Neural crest cell (in vitro differentiated cells): ENCODE measurements around the gene BTBD7. TPM values are rescaled to one million over a fixed set of nuclear protein-coding genes. Genes with fewer than 3 reads are reported as not detected.
"Not testable (repeated sequence)": the region's sequence is repeated elsewhere in the genome, so short reads cannot be mapped to it uniquely, and the experiment has no call there.

Experiments
- DNase-seq: peaks from one replicate; pipeline ENCODE4 v3.0.0; 2021; ENCODE audit warnings: low read depth, mixed read lengths, low spot score
- H3K27ac Mint-ChIP-seq: one replicate; pipeline ENCODE4 v1.8.0; 2021; ENCODE audit warnings: mild to moderate bottlenecking, mixed read lengths; ENCODE audit not compliant: unreplicated experiment
- H3K27me3 Mint-ChIP-seq: 2 replicates; pipeline ENCODE4 v1.8.0; 2021; ENCODE audit warnings: low read depth, mild to moderate bottlenecking, mixed read lengths
- H3K36me3 Mint-ChIP-seq: 2 replicates; pipeline ENCODE4 v1.8.0; 2021; ENCODE audit warnings: low read depth, mild to moderate bottlenecking, mixed read lengths
- H3K4me1 Mint-ChIP-seq: 2 replicates; pipeline ENCODE4 v1.8.0; 2021; ENCODE audit warnings: mixed read lengths
- H3K4me3 Mint-ChIP-seq: one replicate; pipeline ENCODE4 v1.8.0; 2021; ENCODE audit warnings: mild to moderate bottlenecking, mixed read lengths
- H3K9me3 Mint-ChIP-seq: 2 replicates; pipeline ENCODE4 v1.8.0; 2021; ENCODE audit warnings: mixed read lengths
- total RNA-seq: library from RNA; stranded (reverse); gene quantifications from 2 replicates; pipeline ENCODE4 v1.2.1, GENCODE V29; 2021
- TF ChIP-seq, protein P1 (sequence below): fragments of 200-600 bp; sonication (generic); conservative IDR thresholded peaks from 2 replicates; pipeline ENCODE4 v1.5.0; 2021; ENCODE audit warnings: antibody characterized with exemption, mild to moderate bottlenecking

The BTBD7 gene
- total RNA-seq, 1 donor from 2014 or later: 38.0 TPM

DNA sequence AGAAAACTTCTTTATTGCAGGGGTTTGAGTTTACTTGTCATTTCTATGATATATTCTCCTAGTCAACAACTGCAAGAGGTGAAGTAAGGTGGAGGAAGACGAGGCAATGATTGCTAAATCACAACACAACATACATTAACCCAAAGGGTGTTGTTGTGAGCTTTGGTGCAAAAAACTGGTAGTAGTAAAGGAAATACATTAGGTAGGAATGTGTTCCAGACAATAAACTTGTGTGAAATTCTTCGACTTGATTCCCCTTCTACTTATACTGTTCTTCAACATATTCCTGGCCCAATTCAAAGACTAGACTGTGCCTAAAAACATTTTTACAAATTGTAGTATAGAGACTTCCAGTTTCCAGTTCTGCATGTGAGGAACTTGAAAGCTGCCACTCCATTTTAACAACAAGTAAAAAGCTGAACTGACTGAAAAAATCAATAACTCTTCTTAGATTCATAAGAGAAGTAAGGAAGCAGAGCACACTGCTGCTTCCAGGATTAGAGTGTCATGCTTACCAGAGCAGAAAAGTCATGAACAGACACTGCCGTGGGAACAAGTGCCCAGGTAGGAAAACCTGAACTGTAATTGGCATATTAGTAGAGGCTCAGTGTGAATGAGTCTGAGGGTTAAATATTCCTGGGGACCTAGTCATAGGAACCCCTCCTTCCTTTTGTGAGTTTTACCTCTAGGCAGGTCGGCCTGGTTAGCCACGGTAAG lies 36.3 kb upstream of the BTBD7 start:
- Mint-ChIP-seq H3K4me1 (no peaks in the 10 kb centered on the region), H3K27ac (no peak overlapping the region), H3K27me3 (no peaks in the 10 kb centered on the region), H3K9me3 (peaks cover 8% of the 10 kb centered on the region), H3K36me3 (no peaks in the 10 kb centered on the region), H3K4me3 (no peak overlapping the region)
- TF ChIP-seq, protein P1, sequence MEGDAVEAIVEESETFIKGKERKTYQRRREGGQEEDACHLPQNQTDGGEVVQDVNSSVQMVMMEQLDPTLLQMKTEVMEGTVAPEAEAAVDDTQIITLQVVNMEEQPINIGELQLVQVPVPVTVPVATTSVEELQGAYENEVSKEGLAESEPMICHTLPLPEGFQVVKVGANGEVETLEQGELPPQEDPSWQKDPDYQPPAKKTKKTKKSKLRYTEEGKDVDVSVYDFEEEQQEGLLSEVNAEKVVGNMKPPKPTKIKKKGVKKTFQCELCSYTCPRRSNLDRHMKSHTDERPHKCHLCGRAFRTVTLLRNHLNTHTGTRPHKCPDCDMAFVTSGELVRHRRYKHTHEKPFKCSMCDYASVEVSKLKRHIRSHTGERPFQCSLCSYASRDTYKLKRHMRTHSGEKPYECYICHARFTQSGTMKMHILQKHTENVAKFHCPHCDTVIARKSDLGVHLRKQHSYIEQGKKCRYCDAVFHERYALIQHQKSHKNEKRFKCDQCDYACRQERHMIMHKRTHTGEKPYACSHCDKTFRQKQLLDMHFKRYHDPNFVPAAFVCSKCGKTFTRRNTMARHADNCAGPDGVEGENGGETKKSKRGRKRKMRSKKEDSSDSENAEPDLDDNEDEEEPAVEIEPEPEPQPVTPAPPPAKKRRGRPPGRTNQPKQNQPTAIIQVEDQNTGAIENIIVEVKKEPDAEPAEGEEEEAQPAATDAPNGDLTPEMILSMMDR: no peak
- DNase-seq: no peak

DNA sequence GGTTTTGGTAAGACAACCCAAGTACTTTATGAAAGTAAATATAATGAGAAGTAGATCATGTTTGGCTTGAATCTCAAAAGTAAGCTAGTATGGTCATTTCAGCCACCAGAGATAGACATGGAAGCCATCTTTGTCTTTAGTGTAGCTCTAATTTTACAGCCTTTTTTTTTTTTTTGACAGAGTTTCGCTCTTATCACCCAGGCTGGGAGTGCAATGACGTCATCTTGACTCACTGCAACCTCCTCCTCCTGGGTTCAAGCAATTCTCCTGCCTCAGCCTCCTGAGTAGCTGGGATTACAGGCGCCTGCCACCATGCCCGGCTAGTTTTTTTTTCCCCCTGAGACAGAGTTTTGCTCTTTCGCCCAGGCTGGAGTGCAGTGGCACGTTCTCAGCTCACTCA lies 22.0 kb upstream of the BTBD7 start:
- not testable (repeated sequence) for H3K27me3 Mint-ChIP-seq, DNase-seq, H3K36me3 Mint-ChIP-seq, H3K4me1 Mint-ChIP-seq, H3K27ac Mint-ChIP-seq, H3K4me3 Mint-ChIP-seq
- H3K9me3 Mint-ChIP-seq: peaks cover 12% of the 10 kb centered on the region

DNA sequence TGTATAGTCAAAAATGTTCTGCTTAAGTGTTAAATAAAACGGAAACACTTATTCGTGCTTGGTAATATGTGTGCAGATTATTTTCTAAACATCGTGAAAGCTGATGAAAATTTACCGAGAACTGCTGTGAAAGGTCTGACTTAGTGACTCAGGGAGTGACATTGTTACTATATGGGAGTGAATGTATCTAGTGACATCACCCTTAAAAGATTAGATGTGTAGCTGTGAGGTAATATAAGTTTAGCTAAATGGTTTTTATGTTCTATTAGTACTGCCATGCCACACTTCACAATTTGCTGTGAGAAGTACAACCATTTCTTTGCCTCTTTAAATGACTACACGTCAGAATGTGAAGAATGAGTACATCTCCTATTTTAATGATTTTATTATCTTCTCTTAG lies 15.5 kb upstream of the BTBD7 start:
- Mint-ChIP-seq H3K27ac (no peak overlapping the region), H3K4me3 (no peak overlapping the region), H3K9me3 (peaks cover 9% of the 10 kb centered on the region), H3K36me3 (peaks cover 3% of the 10 kb centered on the region), H3K4me1 (peaks cover 15% of the 10 kb centered on the region), H3K27me3 (no peaks in the 10 kb centered on the region)
- DNase-seq: no peak
- TF ChIP-seq, protein P1: no peak

DNA sequence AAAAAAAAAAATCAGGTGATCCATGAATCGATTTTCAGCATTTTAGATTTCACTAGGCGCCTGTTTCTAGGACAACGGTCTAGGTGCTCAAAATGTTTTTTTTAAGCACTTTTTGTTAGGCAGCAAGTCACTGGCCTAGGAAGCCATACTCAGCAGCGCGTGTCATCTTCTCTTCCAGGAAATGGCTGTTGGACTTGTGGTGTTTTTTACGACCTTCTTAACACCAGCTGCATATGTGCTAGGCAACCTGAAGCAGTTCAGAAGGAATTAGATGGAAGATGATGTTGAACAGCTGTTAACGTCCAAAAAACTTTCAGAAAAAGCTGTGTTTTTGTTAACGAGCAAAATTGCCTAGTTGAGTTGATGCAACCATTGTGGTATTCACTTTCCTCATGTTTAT lies 15.0 kb upstream of the BTBD7 start:
- Mint-ChIP-seq H3K4me1 (peaks cover 19% of the 10 kb centered on the region), H3K27me3 (no peaks in the 10 kb centered on the region), H3K27ac (no peak overlapping the region), H3K4me3 (no peak overlapping the region), H3K36me3 (peaks cover 8% of the 10 kb centered on the region), H3K9me3 (peaks cover 11% of the 10 kb centered on the region)
- TF ChIP-seq, protein P1: no peak
- DNase-seq: no peak

DNA sequence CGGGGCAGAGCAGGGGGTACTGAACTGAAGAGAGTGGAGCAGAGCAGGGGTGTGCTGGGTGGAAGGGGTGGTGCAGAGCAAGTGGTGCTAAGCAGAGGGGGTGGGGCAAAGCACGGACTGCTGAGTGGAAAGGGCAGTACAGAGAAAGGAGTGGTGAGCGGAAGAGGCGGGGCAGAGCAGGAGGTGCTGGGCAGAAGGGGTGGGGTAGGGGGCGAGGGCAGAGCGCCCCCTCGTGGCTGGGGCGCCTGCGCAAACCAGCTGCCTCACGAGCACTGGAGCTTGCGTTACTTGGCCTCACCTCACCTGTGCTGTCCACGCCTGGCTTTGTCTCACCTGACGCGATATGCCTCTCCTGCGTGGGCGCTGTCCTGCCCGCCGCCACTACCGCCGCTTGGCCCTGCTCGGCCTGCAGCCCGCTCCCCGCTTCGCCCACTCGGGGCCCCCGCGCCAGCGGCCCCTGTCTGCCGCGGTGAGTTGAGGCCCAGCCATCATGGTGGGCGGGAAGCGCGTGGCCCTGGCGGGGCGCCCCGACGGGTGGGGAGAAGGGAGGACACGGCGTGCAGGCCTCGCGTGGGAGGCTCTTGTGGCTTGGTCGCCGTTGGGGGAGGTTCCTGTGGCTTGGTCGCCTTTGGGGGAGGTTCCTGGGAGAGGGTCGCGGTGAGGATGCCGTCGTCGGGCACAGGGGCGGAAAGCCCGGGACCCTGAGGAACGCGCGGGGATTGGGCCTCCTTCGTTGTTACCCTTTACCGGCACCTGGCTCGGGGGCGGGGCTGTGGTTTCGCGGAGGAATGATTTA lies 14.3 kb upstream of the BTBD7 start, which contains the start of gene COX8C:
TSS of gene COX8C (plus strand) at position 257 of the 796 bp plus-strand sequence. CDS start at position 344, 87 bp downstream.
- H3K4me1 Mint-ChIP-seq: peaks cover 22% of the 10 kb centered on the region

More for the DNA sequence above, 14.3 kb upstream of the BTBD7 start, which contains the start of gene COX8C:
- Mint-ChIP-seq H3K27ac (no peak within 1 kb of the TSS), H3K36me3 (peaks cover 13% of the 10 kb centered on the region), H3K4me3 (no peak within 1 kb of the TSS), H3K9me3 (peaks cover 14% of the 10 kb centered on the region), H3K27me3 (no peaks in the 10 kb centered on the region)
- TF ChIP-seq, protein P1: no peak
- DNase-seq: no peak
